HL-60 (cell line): ENCODE measurements around the gene TDRD9.

ENCODE experiments used
- DNase-seq, 2 experiments: peaks; one replicate each; pipeline ENCODE4 v3.0.0-alpha.2; 2010 to 2020; ENCODE audit warnings: low read depth in 1 of 2, low spot score in 1 of 2
- H3K27ac ChIP-seq: fragments of 250-450 bp; sonication (Bioruptor Pico); replicated peaks from 2 replicates; pipeline ENCODE4 v1.5.1; 2020; ENCODE audit warnings: mild to moderate bottlenecking, moderate library complexity
- H3K27me3 ChIP-seq: fragments of 250-450 bp; sonication (Bioruptor Pico); 2 replicates; pipeline ENCODE4 v1.5.1; 2021; ENCODE audit warnings: mild to moderate bottlenecking, moderate library complexity; ENCODE audit not compliant: insufficient read depth, poor library complexity, severe bottlenecking
- H3K4me3 ChIP-seq: replicated peaks from 2 replicates; pipeline ENCODE4 v1.5.1; 2011; ENCODE audit warnings: mild to moderate bottlenecking, control low read depth, low read length; ENCODE audit not compliant: insufficient read depth
- CTCF ChIP-seq: IDR thresholded peaks from one replicate; pipeline ENCODE4 v1.5.1; 2011; ENCODE audit warnings: low read length, control low read depth, inconsistent platforms; ENCODE audit not compliant: insufficient read depth
- GABPA ChIP-seq: IDR thresholded peaks from 2 replicates; pipeline ENCODE4 v1.6.1; 2012; ENCODE audit warnings: low read depth
- POLR2AphosphoS5 ChIP-seq: IDR thresholded peaks from 2 replicates; pipeline ENCODE4 v1.6.1; 2012; ENCODE audit warnings: low read depth
- REST ChIP-seq: IDR thresholded peaks from 2 replicates; pipeline ENCODE4 v1.6.1; 2012; ENCODE audit warnings: low read depth; ENCODE audit not compliant: insufficient replicate concordance
- SPI1 ChIP-seq: IDR thresholded peaks from 2 replicates; pipeline ENCODE4 v1.6.1; 2012; ENCODE audit warnings: low read depth, mild to moderate bottlenecking, borderline replicate concordance

Gene TDRD9

GRCh38 chr14:104075530-104076151 lies 147.4 kb downstream of the TDRD9 start:
- DNase-seq, result no peak
- no peaks in the 10 kb centered on the region for H3K27me3 ChIP-seq
- TF ChIP-seq POLR2AphosphoS5 (no peak), CTCF (no peak), GABPA (no peak), SPI1 (no peak), REST (no peak)

GRCh38 chr14:104076743-104077142 lies 148.5 kb downstream of the TDRD9 start:
- Histone ChIP-seq H3K4me3 (no peak overlapping the region), H3K27me3 (no peaks in the 10 kb centered on the region), H3K27ac (no peak overlapping the region)
- no peak for TF ChIP-seq POLR2AphosphoS5
- no peak for TF ChIP-seq CTCF
- no peak for DNase-seq

More at GRCh38 chr14:104075530-104076151, 147.4 kb downstream of the TDRD9 start:
- no peak overlapping the region for H3K27ac ChIP-seq
- no peak overlapping the region for H3K4me3 ChIP-seq

GRCh38 chr14:104078031-104078455 lies 149.8 kb downstream of the TDRD9 start:
- TF ChIP-seq SPI1 (peak; percentile 90), POLR2AphosphoS5 (no peak), REST (no peak), GABPA (no peak), CTCF (peak; percentile 100)
- H3K27me3 ChIP-seq, result no peaks in the 10 kb centered on the region
- DNase-seq, result peak; percentile 81 to 86
- no peak overlapping the region for H3K4me3 ChIP-seq
- H3K27ac ChIP-seq, result no peak overlapping the region
